ENCODE data around the gene DNAJC5.

GRCh38 chr20:63969838-63970713 lies 75.2 kb downstream of the DNAJC5 start, which contains the start of gene ZNF512B:
- TF ChIP-seq FOXA3 (CRISPR knock-in tag; conservative IDR thresholded peaks at IDR 0.05 in 1 of 2, IDR thresholded peaks at IDR 0.05 in 1 of 2) (no peak), SETDB1 (IDR thresholded peaks at IDR 0.05; ENCODE audit: low read length) (no peak), SIX5 (IDR thresholded peaks at IDR 0.05; ENCODE audit: borderline replicate concordance in 1 of 2, insufficient read depth in 1 of 2, low read depth in 1 of 2, low read length in 2 of 2) (no peak), SREBF2 (CRISPR knock-in tag; IDR thresholded peaks at IDR 0.05) (no peak), MAX (CRISPR knock-in tag; IDR thresholded peaks at IDR 0.05) (no peak), CBX8 (IDR thresholded peaks at IDR 0.05; ENCODE audit: borderline replicate concordance, extremely low read depth, low read depth, low read length, poor library complexity, severe bottlenecking) (no peak), CTCF (IDR thresholded peaks at IDR 0.05 in 2 of 3, conservative IDR thresholded peaks at IDR 0.05 in 1 of 3; ENCODE audit: insufficient read depth in 2 of 3, low read depth in 1 of 3, low read length in 3 of 3) (no peak)
